GM23338 (cell line): ENCODE data around the gene VAV3. TPM values are rescaled to one million over a fixed set of nuclear protein-coding genes. Genes with fewer than 3 reads are reported as not detected.

Experiments
- ATAC-seq: fragments of 200-7000 bp; cut with Tn5 transposase; 3 replicates; pipeline ENCODE4 v1.9.1; 2020
- DNase-seq: peaks from one replicate; pipeline ENCODE4 v3.0.0-alpha.2; 2015; ENCODE audit warnings: low spot score
- H2AFZ ChIP-seq: fragments of 200-600 bp; sonication (generic); 2 replicates; pipeline ENCODE4 v1.8.0; 2016; ENCODE audit warnings: antibody characterized with exemption, mild to moderate bottlenecking, moderate library complexity
- H3F3A ChIP-seq: fragments of 200-600 bp; sonication (generic); replicated peaks from 2 replicates; pipeline ENCODE4 v1.8.0; 2017; ENCODE audit warnings: antibody characterized with exemption, mixed run types, low read depth
- H3K27ac ChIP-seq: fragments of 200-600 bp; sonication (generic); 2 replicates; pipeline ENCODE4 v1.6.1; 2016; ENCODE audit warnings: low read depth
- H3K27me3 ChIP-seq: fragments of 200-600 bp; sonication (generic); 2 replicates; pipeline ENCODE4 v1.8.0; 2016; ENCODE audit warnings: mild to moderate bottlenecking, mixed run types, moderate library complexity; ENCODE audit not compliant: insufficient read depth
- H3K36me3 ChIP-seq: fragments of 200-600 bp; sonication (generic); 2 replicates; pipeline ENCODE4 v1.8.0; 2016; ENCODE audit warnings: mild to moderate bottlenecking; ENCODE audit not compliant: insufficient read depth
- H3K4me1 ChIP-seq: fragments of 200-600 bp; sonication (generic); 2 replicates; pipeline ENCODE4 v1.8.0; 2016; ENCODE audit warnings: mild to moderate bottlenecking, moderate library complexity; ENCODE audit not compliant: insufficient read depth
- H3K4me2 ChIP-seq: fragments of 200-600 bp; sonication (generic); 2 replicates; pipeline ENCODE4 v1.7.1; 2017; ENCODE audit warnings: mixed run types
- H3K4me3 ChIP-seq: fragments of 200-600 bp; sonication (generic); 2 replicates; pipeline ENCODE4 v1.6.1; 2016; ENCODE audit warnings: mixed run types
- H3K79me2 ChIP-seq: fragments of 200-600 bp; sonication (generic); replicated peaks from 2 replicates; pipeline ENCODE4 v1.8.0; 2017; ENCODE audit warnings: mild to moderate bottlenecking; ENCODE audit not compliant: insufficient read depth
- H3K9me2 ChIP-seq: fragments of 200-600 bp; sonication (generic); 2 replicates; pipeline ENCODE4 v1.8.0; 2017; ENCODE audit not compliant: insufficient read depth
- H4K20me1 ChIP-seq: fragments of 200-600 bp; sonication (generic); replicated peaks from 2 replicates; pipeline ENCODE4 v1.8.0; 2017; ENCODE audit warnings: mild to moderate bottlenecking; ENCODE audit not compliant: insufficient read depth
- H3K27ac Mint-ChIP-seq: 2 replicates; pipeline ENCODE4 v1.8.0; 2020; ENCODE audit warnings: inconsistent platforms, mild to moderate bottlenecking, moderate library complexity, mixed read lengths
- H3K27me3 Mint-ChIP-seq: 3 replicates; pipeline ENCODE4 v1.8.0; 2022; ENCODE audit warnings: low read depth, mild to moderate bottlenecking, moderate library complexity, mixed read lengths, inconsistent platforms; ENCODE audit not compliant: insufficient read depth, poor library complexity
- H3K36me3 Mint-ChIP-seq: 3 replicates; pipeline ENCODE4 v1.8.0; 2021; ENCODE audit warnings: low read depth, mild to moderate bottlenecking, inconsistent platforms, moderate library complexity, mixed read lengths
- H3K4me1 Mint-ChIP-seq: 3 replicates; pipeline ENCODE4 v1.8.0; 2020; ENCODE audit warnings: mild to moderate bottlenecking, inconsistent platforms, mixed read lengths
- H3K4me3 Mint-ChIP-seq: 3 replicates; pipeline ENCODE4 v1.8.0; 2021; ENCODE audit warnings: moderate library complexity, mild to moderate bottlenecking, inconsistent platforms, mixed read lengths
- H3K9me3 Mint-ChIP-seq: 3 replicates; pipeline ENCODE4 v1.8.0; 2020; ENCODE audit warnings: moderate library complexity, mild to moderate bottlenecking, inconsistent platforms, mixed read lengths
- CREB1 ChIP-seq: fragments of 250-450 bp; sonication (Bioruptor Pico); IDR thresholded peaks from 2 replicates; pipeline ENCODE4 v1.5.0; 2020; ENCODE audit warnings: low read depth, mild to moderate bottlenecking, moderate library complexity
- ETS1 ChIP-seq: IDR thresholded peaks from 2 replicates; pipeline ENCODE4 v1.6.1; 2016; ENCODE audit warnings: antibody characterized with exemption
- EZH2 ChIP-seq: fragments of 200-600 bp; sonication (generic); IDR thresholded peaks from one replicate; pipeline ENCODE4 v1.8.0; 2017; ENCODE audit warnings: antibody characterized with exemption, mild to moderate bottlenecking, low read depth; ENCODE audit not compliant: unreplicated experiment
- EZH2phosphoT487 ChIP-seq: fragments of 200-600 bp; sonication (generic); IDR thresholded peaks from one replicate; pipeline ENCODE4 v1.8.1; 2018; ENCODE audit warnings: antibody characterized with exemption; ENCODE audit not compliant: unreplicated experiment
- JUNB ChIP-seq: IDR thresholded peaks from one replicate; pipeline ENCODE4 v1.6.1; 2016; ENCODE audit warnings: antibody characterized with exemption; ENCODE audit not compliant: unreplicated experiment
- NANOG ChIP-seq: IDR thresholded peaks from 2 replicates; pipeline ENCODE4 v1.6.1; 2016; ENCODE audit warnings: antibody characterized with exemption, borderline replicate concordance
- POLR2AphosphoS5 ChIP-seq: IDR thresholded peaks from 2 replicates; pipeline ENCODE4 v1.6.1; 2016; ENCODE audit warnings: antibody characterized with exemption, low read depth
- REST ChIP-seq: IDR thresholded peaks from one replicate; pipeline ENCODE4 v1.6.1; 2018; ENCODE audit warnings: antibody characterized with exemption; ENCODE audit not compliant: unreplicated experiment
- STAT1 ChIP-seq: IDR thresholded peaks from one replicate; pipeline ENCODE4 v1.6.1; 2016; ENCODE audit warnings: antibody characterized with exemption; ENCODE audit not compliant: unreplicated experiment
- ZNF114 ChIP-seq: fragments of 250-450 bp; sonication (Bioruptor Pico); IDR thresholded peaks from 2 replicates; pipeline ENCODE4 v1.5.0; 2020; ENCODE audit warnings: mild to moderate bottlenecking, moderate library complexity
- ZNF462 ChIP-seq: fragments of 250-450 bp; sonication (Bioruptor Pico); IDR thresholded peaks from 2 replicates; pipeline ENCODE4 v1.5.0; 2020; ENCODE audit warnings: mild to moderate bottlenecking, moderate library complexity
- polyA plus RNA-seq: library from polyadenylated mRNA; unstranded; fragments of >200 nt; fragmentation: Nextera tagmentation; extraction: Ambion mirVana; gene quantifications from 2 replicates; pipeline ENCODE4 v1.2.1, GENCODE V29; 2016
- total RNA-seq: library from RNA; depleted of rRNA; stranded (reverse); fragments of >200 nt; shearing (Covaris generic); gene quantifications from 2 replicates; pipeline ENCODE4 v1.2.3, GENCODE V29; 2014

Gene VAV3
- total and polyA plus RNA-seq, 2 experiments from 2014 or later, result 3.0 to 11.3 TPM

- TF ChIP-seq ZNF462 (CRISPR knock-in tag) (no peak), EZH2phosphoT487 (no peak), ZNF114 (CRISPR knock-in tag) (no peak), STAT1 (no peak), POLR2AphosphoS5 (no peak), NANOG (no peak), JUNB (no peak), EZH2 (no peak)
Measured at GRCh38 chr1:107674486-107674885, 290.5 kb downstream of the VAV3 start (continued).

- H4K20me1 ChIP-seq, result no peaks in the 10 kb centered on the region
- Mint-ChIP-seq H3K4me1 (peaks cover 4% of the 10 kb centered on the region; the same call in 2 of the 3 replicates), H3K9me3 (peaks cover 2% of the 10 kb centered on the region; the same call in 2 of the 3 replicates), H3K27me3 (no peaks in the 10 kb centered on the region), H3K27ac (no peak overlapping the region), H3K36me3 (peaks cover 7% of the 10 kb centered on the region; the same call in 2 of the 3 replicates), H3K4me3 (no peak overlapping the region)
- no peak overlapping the region for H2AFZ ChIP-seq
- H3K27me3 ChIP-seq, result no peaks in the 10 kb centered on the region
- DNase-seq (no peak), ATAC-seq (no peak)
- H3K79me2 ChIP-seq, result no peaks in the 10 kb centered on the region
- no peaks in the 10 kb centered on the region for H3K4me1 ChIP-seq
- no peak overlapping the region for H3K4me3 ChIP-seq
- no peaks in the 10 kb centered on the region for H3K36me3 ChIP-seq
- no peak overlapping the region for H3K27ac ChIP-seq
- no peaks in the 10 kb centered on the region for H3F3A ChIP-seq
- H3K4me2 ChIP-seq, result no peak overlapping the region
- H3K9me2 ChIP-seq, result no peaks in the 10 kb centered on the region
- TF ChIP-seq ZNF114 (CRISPR knock-in tag) (no peak), EZH2phosphoT487 (no peak), REST (no peak), JUNB (no peak), CREB1 (no peak), ETS1 (no peak), NANOG (no peak)
Measured at GRCh38 chr1:107673006-107673405, 292.0 kb downstream of the VAV3 start.
